ENCODE results near the gene SP3.

Gene SP3

GRCh38 chr2:173922760-173923159, 42.4 kb downstream of the SP3 start:
- no peak for DNase-seq (ENCODE audit: insufficient read length, low spot score)
- TF ChIP-seq POLR2A (IDR thresholded peaks at IDR 0.05; ENCODE audit: low read depth, low read length) (no peak), SPI1 (IDR thresholded peaks at IDR 0.05; ENCODE audit: low read depth, low read length) (no peak), POLR2AphosphoS5 (IDR thresholded peaks at IDR 0.05; ENCODE audit: low read depth, low read length) (no peak), TAF1 (IDR thresholded peaks at IDR 0.05; ENCODE audit: low read depth, low read length) (no peak), POU2F2 (IDR thresholded peaks at IDR 0.05; ENCODE audit: low read depth, low read length) (no peak), PAX5 (IDR thresholded peaks at IDR 0.05; ENCODE audit: insufficient read depth, low read length, severe bottlenecking) (no peak)
- FAIRE-seq = no peak

- TF ChIP-seq TAF1 (IDR thresholded peaks at IDR 0.05; ENCODE audit: low read depth, low read length) (no peak), POLR2A (IDR thresholded peaks at IDR 0.05; ENCODE audit: low read depth, low read length) (no peak), POU2F2 (IDR thresholded peaks at IDR 0.05; ENCODE audit: low read depth, low read length) (no peak), POLR2AphosphoS5 (IDR thresholded peaks at IDR 0.05; ENCODE audit: low read depth, low read length) (no peak), PAX5 (IDR thresholded peaks at IDR 0.05; ENCODE audit: insufficient read depth, low read length, severe bottlenecking) (no peak), SPI1 (IDR thresholded peaks at IDR 0.05; ENCODE audit: low read depth, low read length) (no peak)
- FAIRE-seq = no peak
- no peak for DNase-seq (ENCODE audit: insufficient read length, low spot score)
Observed at GRCh38 chr2:173922068-173922467, 43.1 kb downstream of the SP3 start.

GRCh38 chr2:173914055-173914927, 50.9 kb downstream of the SP3 start:
- DNase-seq (ENCODE audit: insufficient read length, low spot score) = no peak
- TF ChIP-seq POLR2AphosphoS5 (IDR thresholded peaks at IDR 0.05; ENCODE audit: low read depth, low read length) (no peak), POLR2A (IDR thresholded peaks at IDR 0.05; ENCODE audit: low read depth, low read length) (no peak), SPI1 (IDR thresholded peaks at IDR 0.05; ENCODE audit: low read depth, low read length) (no peak), POU2F2 (IDR thresholded peaks at IDR 0.05; ENCODE audit: low read depth, low read length) (no peak), TAF1 (IDR thresholded peaks at IDR 0.05; ENCODE audit: low read depth, low read length) (no peak), PAX5 (IDR thresholded peaks at IDR 0.05; ENCODE audit: insufficient read depth, low read length, severe bottlenecking) (no peak)
- FAIRE-seq = peak; percentile 20

DNA sequence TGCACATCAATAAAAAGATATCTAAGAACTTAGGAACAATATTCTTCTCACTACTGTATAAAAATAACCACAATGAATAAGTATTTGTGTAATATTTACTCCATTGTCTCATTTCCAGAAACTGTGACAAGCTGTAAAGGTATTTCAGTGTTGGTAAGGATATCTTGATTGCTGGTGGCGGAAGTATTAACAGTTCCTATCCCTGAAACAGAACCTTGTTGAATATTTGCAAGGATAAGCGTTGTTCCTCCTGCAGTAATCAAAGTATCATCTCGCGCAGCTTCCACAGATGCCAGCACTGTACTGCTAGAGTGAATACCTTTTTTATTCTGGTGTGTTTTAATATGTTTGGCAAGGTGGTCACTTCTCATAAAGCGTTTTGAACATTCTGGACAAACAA, 55.3 kb downstream of the SP3 start:
- no peak for DNase-seq (ENCODE audit: insufficient read length, low spot score)
- TF ChIP-seq SPI1 (IDR thresholded peaks at IDR 0.05; ENCODE audit: low read depth, low read length) = no peak
- no peak for TF ChIP-seq PAX5 (IDR thresholded peaks at IDR 0.05; ENCODE audit: insufficient read depth, low read length, severe bottlenecking)
- TF ChIP-seq POLR2AphosphoS5 (IDR thresholded peaks at IDR 0.05; ENCODE audit: low read depth, low read length) = no peak
- no peak for TF ChIP-seq TAF1 (IDR thresholded peaks at IDR 0.05; ENCODE audit: low read depth, low read length)
- no peak for TF ChIP-seq POU2F2 (IDR thresholded peaks at IDR 0.05; ENCODE audit: low read depth, low read length)
- TF ChIP-seq POLR2A (IDR thresholded peaks at IDR 0.05; ENCODE audit: low read depth, low read length) = no peak
- no peak for FAIRE-seq

DNA sequence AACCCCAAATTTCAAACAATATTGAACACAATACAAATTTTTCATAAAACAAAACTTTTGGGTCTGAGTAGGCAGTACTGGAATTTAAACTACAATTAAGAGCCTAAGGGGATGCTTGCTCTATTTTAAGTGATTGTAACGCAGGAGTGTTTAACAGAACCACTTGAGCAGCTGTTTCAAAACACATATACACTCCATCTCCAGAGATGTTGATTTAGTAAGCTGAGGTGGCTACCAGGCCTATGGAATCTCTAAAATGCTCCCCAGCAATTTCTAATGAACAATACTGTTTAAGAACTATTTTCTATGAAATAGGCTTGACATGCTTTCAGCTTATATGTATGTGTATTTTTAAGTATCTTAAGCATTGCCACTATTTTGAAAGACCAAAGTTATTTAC, 58.5 kb downstream of the SP3 start:
- TF ChIP-seq POLR2A (IDR thresholded peaks at IDR 0.05; ENCODE audit: low read depth, low read length) = no peak
- no peak for TF ChIP-seq POU2F2 (IDR thresholded peaks at IDR 0.05; ENCODE audit: low read depth, low read length)
- TF ChIP-seq POLR2AphosphoS5 (IDR thresholded peaks at IDR 0.05; ENCODE audit: low read depth, low read length) = no peak
- TF ChIP-seq TAF1 (IDR thresholded peaks at IDR 0.05; ENCODE audit: low read depth, low read length) = no peak
- no peak for TF ChIP-seq PAX5 (IDR thresholded peaks at IDR 0.05; ENCODE audit: insufficient read depth, low read length, severe bottlenecking)
- TF ChIP-seq SPI1 (IDR thresholded peaks at IDR 0.05; ENCODE audit: low read depth, low read length) = no peak
- FAIRE-seq (no peak), DNase-seq (ENCODE audit: insufficient read length, low spot score) (no peak)

DNA sequence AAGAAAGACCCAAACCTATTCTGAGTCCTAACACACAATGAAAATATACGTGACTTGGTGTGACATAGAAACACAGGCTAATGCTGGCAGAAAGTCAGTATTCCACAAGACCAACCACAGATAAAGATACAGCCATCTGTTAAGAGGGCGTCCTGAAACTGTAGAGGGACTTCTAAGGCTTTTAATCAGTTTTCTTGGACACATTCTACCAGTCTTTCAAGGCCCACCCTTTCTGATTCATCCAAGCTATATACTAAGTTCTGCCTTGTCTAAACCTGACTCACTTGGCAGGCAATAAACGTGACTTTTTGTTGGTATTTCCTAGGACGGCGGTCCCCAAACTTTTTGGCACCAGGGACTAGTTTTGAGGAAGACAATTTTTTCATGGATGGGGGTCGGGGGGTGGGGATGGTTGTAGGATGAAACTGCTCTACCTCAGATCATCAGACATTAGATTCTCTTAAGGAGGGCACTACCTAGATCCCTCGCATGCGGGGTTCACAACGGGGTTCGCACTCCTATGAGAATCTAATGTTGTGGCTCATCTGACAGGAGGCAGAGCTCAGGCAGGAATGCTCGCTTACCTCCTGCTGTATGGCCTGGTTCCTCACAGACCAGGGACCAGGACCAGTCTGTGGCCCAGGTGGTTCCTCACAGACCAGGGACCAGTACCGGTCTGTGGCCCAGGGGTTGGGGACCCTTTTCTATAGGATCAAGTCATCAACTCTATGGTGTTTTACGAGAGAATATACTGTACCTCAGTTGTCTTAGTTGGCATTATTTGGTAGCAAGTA, 61.4 kb downstream of the SP3 start:
- TF ChIP-seq POLR2AphosphoS5 (IDR thresholded peaks at IDR 0.05; ENCODE audit: low read depth, low read length) (no peak), POLR2A (IDR thresholded peaks at IDR 0.05; ENCODE audit: low read depth, low read length) (0 out of 2 replicates have a peak, but pooled peaks have one; percentile 28)
- no peak for DNase-seq (ENCODE audit: insufficient read length, low spot score)
- no peak for FAIRE-seq

DNA sequence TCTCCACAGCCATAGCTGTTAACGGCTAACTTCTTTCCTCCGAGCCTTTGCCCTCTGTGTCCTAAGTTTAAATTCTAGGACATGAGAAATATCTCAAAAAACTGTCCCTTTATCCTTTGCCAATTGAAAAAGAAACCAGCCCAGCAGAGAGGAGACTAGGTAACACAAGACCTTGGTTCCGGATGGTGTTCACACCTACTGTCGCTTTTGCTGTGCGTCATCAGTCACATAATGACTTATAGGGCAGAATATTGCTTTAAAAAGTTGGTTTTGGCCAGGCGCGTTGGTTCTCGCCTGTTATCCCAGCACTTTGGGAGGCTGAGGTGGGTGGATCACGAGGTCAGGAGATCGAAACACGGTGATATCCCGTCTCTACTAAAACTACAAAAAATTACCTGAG, 66.2 kb downstream of the SP3 start:
- FAIRE-seq (no peak), DNase-seq (ENCODE audit: insufficient read length, low spot score) (no peak)
- TF ChIP-seq SPI1 (IDR thresholded peaks at IDR 0.05; ENCODE audit: low read depth, low read length) (no peak), POLR2AphosphoS5 (IDR thresholded peaks at IDR 0.05; ENCODE audit: low read depth, low read length) (no peak), TAF1 (IDR thresholded peaks at IDR 0.05; ENCODE audit: low read depth, low read length) (no peak), POLR2A (IDR thresholded peaks at IDR 0.05; ENCODE audit: low read depth, low read length) (no peak), PAX5 (IDR thresholded peaks at IDR 0.05; ENCODE audit: insufficient read depth, low read length, severe bottlenecking) (no peak), POU2F2 (IDR thresholded peaks at IDR 0.05; ENCODE audit: low read depth, low read length) (no peak)

DNA sequence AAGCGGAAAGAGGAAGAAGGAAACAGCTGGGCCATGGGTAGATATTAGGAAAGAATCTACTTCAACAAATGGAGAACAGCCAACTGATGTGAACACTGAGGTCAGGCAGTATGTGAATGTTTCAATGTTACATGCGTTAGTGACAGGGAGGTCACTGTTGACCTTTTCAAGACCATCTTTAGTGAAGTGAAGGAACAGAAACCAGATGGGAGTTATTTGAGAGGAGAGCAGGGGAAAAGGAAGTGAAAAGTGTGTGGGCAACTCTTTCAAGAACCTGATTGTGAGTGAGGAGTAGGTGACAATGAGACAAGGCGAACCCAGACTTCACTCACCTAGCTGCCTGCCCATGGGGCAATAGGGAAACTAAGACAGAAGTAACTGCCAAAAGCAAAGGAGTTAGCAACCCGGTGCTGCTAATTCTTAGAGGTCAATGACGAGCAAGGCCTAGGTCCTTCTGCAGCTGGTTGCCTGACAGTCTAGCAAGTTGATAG, 67.0 kb downstream of the SP3 start:
- DNase-seq (ENCODE audit: insufficient read length, low spot score) (peak; percentile 25), FAIRE-seq (peak; percentile 100)

DNA sequence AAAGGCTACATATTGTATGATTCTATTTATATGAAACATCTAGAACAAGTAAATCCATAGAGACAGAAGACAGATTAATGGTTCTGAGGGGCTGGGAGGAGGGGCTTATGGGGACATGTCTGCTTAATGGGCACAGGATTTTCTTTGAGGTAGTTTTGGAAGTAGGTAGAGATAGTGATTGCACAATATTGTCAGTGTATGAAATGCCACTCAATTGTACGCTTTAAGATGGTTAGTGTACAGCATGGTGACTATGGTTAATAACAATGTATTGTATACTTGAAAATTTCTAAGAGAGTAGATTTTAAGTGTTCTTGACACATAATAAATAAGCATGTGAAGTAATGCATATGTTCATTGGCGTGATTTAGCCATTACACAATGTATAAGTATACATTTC, 68.4 kb downstream of the SP3 start:
- FAIRE-seq (no peak), DNase-seq (ENCODE audit: insufficient read length, low spot score) (no peak)
- TF ChIP-seq TAF1 (IDR thresholded peaks at IDR 0.05; ENCODE audit: low read depth, low read length) (no peak), POLR2A (IDR thresholded peaks at IDR 0.05; ENCODE audit: low read depth, low read length) (no peak), POU2F2 (IDR thresholded peaks at IDR 0.05; ENCODE audit: low read depth, low read length) (no peak), SPI1 (IDR thresholded peaks at IDR 0.05; ENCODE audit: low read depth, low read length) (no peak), PAX5 (IDR thresholded peaks at IDR 0.05; ENCODE audit: insufficient read depth, low read length, severe bottlenecking) (no peak), POLR2AphosphoS5 (IDR thresholded peaks at IDR 0.05; ENCODE audit: low read depth, low read length) (no peak)

More for the DNA sequence above, 67.0 kb downstream of the SP3 start:
- peak; percentile 99 for TF ChIP-seq SPI1 (IDR thresholded peaks at IDR 0.05; ENCODE audit: low read depth, low read length)
- peak; percentile 48; the same call in 1 of the 2 replicates for TF ChIP-seq POU2F2 (IDR thresholded peaks at IDR 0.05; ENCODE audit: low read depth, low read length)
- no peak for TF ChIP-seq PAX5 (IDR thresholded peaks at IDR 0.05; ENCODE audit: insufficient read depth, low read length, severe bottlenecking)
- TF ChIP-seq POLR2A (IDR thresholded peaks at IDR 0.05; ENCODE audit: low read depth, low read length) = peak; percentile 64
- TF ChIP-seq POLR2AphosphoS5 (IDR thresholded peaks at IDR 0.05; ENCODE audit: low read depth, low read length) = no peak
